ENCODE data around the gene SGO2. TPM values are rescaled to one million over a fixed set of nuclear protein-coding genes. Genes with fewer than 3 reads are reported as not detected.
"Not testable (repeated sequence)": the region's sequence is repeated elsewhere in the genome, so short reads cannot be mapped to it uniquely, and the experiment has no call there.

SGO2 gene
- total RNA-seq, 1 donor from 2014 or later = 19.9 TPM

DNA sequence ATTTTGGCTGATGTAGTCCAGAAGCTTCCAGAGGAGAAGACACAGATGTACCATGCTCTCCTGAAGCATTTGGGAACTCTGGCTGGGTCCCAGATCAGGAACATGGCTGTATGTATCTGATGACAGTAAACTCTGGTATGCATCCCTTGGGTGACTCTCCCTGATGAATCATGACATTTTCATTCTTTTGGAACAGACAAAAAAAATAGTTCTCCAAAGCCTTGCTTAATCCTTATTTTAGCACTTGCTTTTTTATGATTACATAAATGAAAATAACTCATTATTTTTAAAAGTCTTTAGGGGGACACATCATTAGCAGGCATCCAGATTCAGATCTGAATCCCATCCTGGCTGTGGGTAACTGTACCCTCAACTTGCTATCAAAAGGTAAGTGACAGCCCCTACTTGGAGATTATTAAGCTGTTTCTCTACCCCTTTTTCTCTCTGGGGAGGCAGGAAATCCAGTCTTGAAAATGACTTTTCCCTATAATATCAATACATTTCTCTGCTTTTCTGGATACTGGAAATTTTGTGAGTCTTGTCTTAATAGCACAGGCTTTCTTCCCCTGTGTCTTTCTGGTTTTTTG lies 83.1 kb downstream of the SGO2 start:
- H3K4me1 Mint-ChIP-seq (ENCODE audit: unreplicated experiment) = no peaks in the 10 kb centered on the region
- no peak overlapping the region for H3K4me3 Mint-ChIP-seq
- DNase-seq (ENCODE audit: extremely low spot score, unreplicated experiment) = no peak
- peak overlapping the region; percentile 88 for H3K27ac Mint-ChIP-seq
- TF ChIP-seq, protein P1, sequence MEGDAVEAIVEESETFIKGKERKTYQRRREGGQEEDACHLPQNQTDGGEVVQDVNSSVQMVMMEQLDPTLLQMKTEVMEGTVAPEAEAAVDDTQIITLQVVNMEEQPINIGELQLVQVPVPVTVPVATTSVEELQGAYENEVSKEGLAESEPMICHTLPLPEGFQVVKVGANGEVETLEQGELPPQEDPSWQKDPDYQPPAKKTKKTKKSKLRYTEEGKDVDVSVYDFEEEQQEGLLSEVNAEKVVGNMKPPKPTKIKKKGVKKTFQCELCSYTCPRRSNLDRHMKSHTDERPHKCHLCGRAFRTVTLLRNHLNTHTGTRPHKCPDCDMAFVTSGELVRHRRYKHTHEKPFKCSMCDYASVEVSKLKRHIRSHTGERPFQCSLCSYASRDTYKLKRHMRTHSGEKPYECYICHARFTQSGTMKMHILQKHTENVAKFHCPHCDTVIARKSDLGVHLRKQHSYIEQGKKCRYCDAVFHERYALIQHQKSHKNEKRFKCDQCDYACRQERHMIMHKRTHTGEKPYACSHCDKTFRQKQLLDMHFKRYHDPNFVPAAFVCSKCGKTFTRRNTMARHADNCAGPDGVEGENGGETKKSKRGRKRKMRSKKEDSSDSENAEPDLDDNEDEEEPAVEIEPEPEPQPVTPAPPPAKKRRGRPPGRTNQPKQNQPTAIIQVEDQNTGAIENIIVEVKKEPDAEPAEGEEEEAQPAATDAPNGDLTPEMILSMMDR (conservative IDR thresholded peaks at IDR 0.05) = no peak
- H3K36me3 Mint-ChIP-seq = no peaks in the 10 kb centered on the region
- H3K27me3 Mint-ChIP-seq = no peaks in the 10 kb centered on the region
- H3K9me3 Mint-ChIP-seq = peaks cover 4% of the 10 kb centered on the region

DNA sequence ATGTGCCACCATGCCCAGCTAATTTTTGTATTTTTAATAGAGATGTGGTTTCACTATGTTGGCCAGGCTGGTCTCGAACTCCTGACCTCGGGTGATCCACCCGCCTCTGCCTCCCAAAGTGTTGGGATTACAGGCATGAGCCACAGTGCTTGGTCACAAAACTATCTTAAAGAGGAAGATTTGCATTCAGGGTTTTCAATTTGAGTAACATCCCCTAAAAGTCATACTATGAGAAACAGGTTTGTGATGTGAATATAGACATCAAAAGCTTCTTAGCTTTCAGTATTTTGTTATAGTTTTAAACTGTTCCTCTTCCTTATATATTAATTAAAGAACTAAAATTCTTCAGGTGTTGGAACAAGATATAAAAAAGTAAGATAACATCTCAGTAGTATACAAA lies 84.2 kb downstream of the SGO2 start:
- H3K4me1 Mint-ChIP-seq (ENCODE audit: unreplicated experiment); H3K27me3 Mint-ChIP-seq; H3K27ac Mint-ChIP-seq; H3K36me3 Mint-ChIP-seq; DNase-seq (ENCODE audit: extremely low spot score, unreplicated experiment); H3K9me3 Mint-ChIP-seq; H3K4me3 Mint-ChIP-seq: not testable (repeated sequence)

DNA sequence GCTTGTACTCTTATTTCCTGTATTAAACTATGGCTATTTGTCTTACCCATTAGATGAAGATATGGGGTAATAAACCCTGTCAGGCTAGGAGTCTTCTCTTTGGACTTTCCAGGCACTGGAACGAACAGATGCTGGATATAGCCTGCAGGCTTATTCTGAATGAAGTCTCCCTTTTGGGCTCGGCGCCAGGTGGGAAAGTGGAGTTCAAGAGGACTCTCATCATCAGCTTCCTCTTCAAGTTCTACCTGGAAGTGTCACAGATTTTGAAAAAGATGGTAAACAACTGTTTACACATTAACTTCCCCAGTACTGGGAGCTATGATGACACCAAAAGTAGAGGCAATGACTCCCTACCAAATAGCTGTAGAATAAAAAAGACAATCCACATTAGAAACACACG lies 87.7 kb downstream of the SGO2 start:
- Mint-ChIP-seq H3K4me1 (ENCODE audit: unreplicated experiment) (peaks cover 4% of the 10 kb centered on the region), H3K36me3 (no peaks in the 10 kb centered on the region), H3K27me3 (no peaks in the 10 kb centered on the region), H3K9me3 (no peaks in the 10 kb centered on the region), H3K27ac (no peak overlapping the region), H3K4me3 (no peak overlapping the region)
- TF ChIP-seq, protein P1 (conservative IDR thresholded peaks at IDR 0.05) = no peak
- DNase-seq (ENCODE audit: extremely low spot score, unreplicated experiment) = no peak

DNA sequence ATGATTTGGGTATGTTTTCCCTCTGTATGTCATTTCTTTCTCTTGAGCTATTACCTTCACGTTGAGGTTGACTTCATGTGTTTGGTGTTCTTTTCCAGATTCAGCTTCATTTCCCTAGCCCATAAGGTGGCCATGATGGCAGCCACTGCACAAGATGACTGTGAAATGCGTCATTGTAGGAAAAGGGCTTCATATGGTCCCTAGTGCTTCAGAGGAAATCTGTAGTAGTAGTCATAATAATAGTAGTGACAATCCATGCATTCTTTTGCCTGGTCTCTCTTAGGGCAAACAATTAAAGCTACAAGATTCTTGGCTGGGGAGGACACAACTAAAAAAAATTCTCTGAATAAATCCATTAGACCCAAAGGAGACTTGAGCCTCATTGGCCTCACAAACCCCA lies 88.2 kb downstream of the SGO2 start:
- no peak for DNase-seq (ENCODE audit: extremely low spot score, unreplicated experiment)
- H3K4me3 Mint-ChIP-seq = no peak overlapping the region
- H3K36me3 Mint-ChIP-seq = no peaks in the 10 kb centered on the region
- no peaks in the 10 kb centered on the region for H3K27me3 Mint-ChIP-seq
- TF ChIP-seq, protein P1 (conservative IDR thresholded peaks at IDR 0.05) = no peak
- peaks cover 9% of the 10 kb centered on the region for H3K4me1 Mint-ChIP-seq (ENCODE audit: unreplicated experiment)
- no peak overlapping the region for H3K27ac Mint-ChIP-seq
- H3K9me3 Mint-ChIP-seq = no peaks in the 10 kb centered on the region

DNA sequence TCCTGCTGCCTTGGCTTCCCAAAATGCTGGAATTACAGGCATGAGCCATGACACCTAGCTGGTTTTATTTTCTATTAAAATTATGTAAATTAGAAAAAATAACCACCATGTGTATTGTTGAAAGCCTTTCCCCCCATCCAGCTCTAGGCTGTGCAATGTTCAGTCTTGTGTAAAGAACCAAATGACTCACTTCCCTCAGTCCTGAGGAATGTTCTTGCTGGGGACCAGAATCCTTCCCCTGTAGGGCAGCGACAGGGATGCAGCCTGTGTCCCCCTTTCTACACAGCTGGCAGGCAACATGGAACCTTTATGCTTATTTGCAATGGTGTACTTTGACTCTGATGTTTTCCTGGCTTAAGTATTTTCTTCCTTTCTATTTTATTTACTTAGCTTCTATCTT lies 89.2 kb downstream of the SGO2 start:
- Mint-ChIP-seq H3K4me3 (no peak overlapping the region), H3K27ac (no peak overlapping the region), H3K9me3 (no peaks in the 10 kb centered on the region), H3K27me3 (no peaks in the 10 kb centered on the region), H3K36me3 (no peaks in the 10 kb centered on the region), H3K4me1 (ENCODE audit: unreplicated experiment) (peaks cover 13% of the 10 kb centered on the region)
- DNase-seq (ENCODE audit: extremely low spot score, unreplicated experiment) = no peak
- TF ChIP-seq, protein P1 (conservative IDR thresholded peaks at IDR 0.05) = no peak

DNA sequence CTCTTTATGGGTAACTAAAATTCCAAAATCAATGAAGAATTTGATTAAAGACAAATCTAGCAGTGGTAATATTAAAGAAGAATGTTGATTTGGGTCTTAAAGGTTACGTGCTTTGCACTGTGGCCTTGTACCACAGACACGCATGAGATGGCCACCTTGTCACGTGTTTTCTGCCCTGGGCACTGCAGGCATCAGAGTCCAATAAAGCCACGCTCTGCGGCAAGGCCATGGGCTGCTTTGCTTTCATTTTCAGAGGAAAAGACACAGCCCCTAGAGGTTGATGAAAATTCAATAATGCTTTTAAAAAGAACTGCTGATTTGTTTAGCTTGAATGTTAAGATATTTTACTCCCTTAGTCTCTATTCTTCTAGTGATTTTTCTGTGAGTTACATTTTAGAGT lies 90.2 kb downstream of the SGO2 start:
- no peak overlapping the region for H3K4me3 Mint-ChIP-seq
- DNase-seq (ENCODE audit: extremely low spot score, unreplicated experiment) = no peak
- no peaks in the 10 kb centered on the region for H3K36me3 Mint-ChIP-seq
- TF ChIP-seq, protein P1 (conservative IDR thresholded peaks at IDR 0.05) = no peak
- no peak overlapping the region for H3K27ac Mint-ChIP-seq
- no peaks in the 10 kb centered on the region for H3K9me3 Mint-ChIP-seq
- H3K27me3 Mint-ChIP-seq = no peaks in the 10 kb centered on the region
- peaks cover 13% of the 10 kb centered on the region for H3K4me1 Mint-ChIP-seq (ENCODE audit: unreplicated experiment)
